ENCODE results near the gene WSB1.

The WSB1 gene

GRCh38 chr17:27318228-27318627 lies 24.3 kb downstream of the WSB1 start:
- H3K4me1 ChIP-seq (ENCODE audit: insufficient read depth, low read length, poor library complexity, severe bottlenecking) = no peaks in the 10 kb centered on the region
- no peaks in the 10 kb centered on the region for H3K79me2 ChIP-seq (ENCODE audit: insufficient read depth, low read length)
- no peak overlapping the region for H3K4me3 ChIP-seq (ENCODE audit: low read length, poor library complexity, severe bottlenecking)
- H2AFZ ChIP-seq (ENCODE audit: low read length) = no peak overlapping the region
- H3K9me3 ChIP-seq (ENCODE audit: insufficient read depth, low read depth, low read length) = no peaks in the 10 kb centered on the region
- H4K20me1 ChIP-seq (ENCODE audit: insufficient read depth, low read length, poor library complexity, severe bottlenecking) = no peaks in the 10 kb centered on the region
- no peak for TF ChIP-seq EZH2phosphoT487 (IDR thresholded peaks at IDR 0.05; ENCODE audit: borderline replicate concordance)
- TF ChIP-seq CTCF (conservative IDR thresholded peaks at IDR 0.05; ENCODE audit: low read length) = no peak
- no peaks in the 10 kb centered on the region for H3K27me3 ChIP-seq (ENCODE audit: insufficient read depth, low read length, poor library complexity, severe bottlenecking)
- no peak overlapping the region for H3K9ac ChIP-seq (ENCODE audit: low read depth, low read length, poor library complexity, severe bottlenecking)
- peaks cover 44% of the 10 kb centered on the region; the same call in 1 of the 2 replicates for H3K36me3 ChIP-seq (ENCODE audit: insufficient read depth, low read length)
- no peak overlapping the region for H3K4me2 ChIP-seq (ENCODE audit: low read depth, low read length, poor library complexity, severe bottlenecking)
- no peaks in the 10 kb centered on the region for H3F3A ChIP-seq (ENCODE audit: low read depth)
- H3K9me2 ChIP-seq (replicated peaks; ENCODE audit: low read depth, low read length) = no peaks in the 10 kb centered on the region

- Histone ChIP-seq H4K20me1 (ENCODE audit: insufficient read depth, low read length, poor library complexity, severe bottlenecking) (no peaks in the 10 kb centered on the region), H3K27me3 (ENCODE audit: insufficient read depth, low read length, poor library complexity, severe bottlenecking) (no peaks in the 10 kb centered on the region), H3K9me3 (ENCODE audit: insufficient read depth, low read depth, low read length) (no peaks in the 10 kb centered on the region), H2AFZ (ENCODE audit: low read length) (no peak overlapping the region), H3K79me2 (ENCODE audit: insufficient read depth, low read length) (no peaks in the 10 kb centered on the region), H3K4me1 (ENCODE audit: insufficient read depth, low read length, poor library complexity, severe bottlenecking) (no peaks in the 10 kb centered on the region), H3K4me2 (ENCODE audit: low read depth, low read length, poor library complexity, severe bottlenecking) (no peak overlapping the region), H3F3A (ENCODE audit: low read depth) (no peaks in the 10 kb centered on the region), H3K4me3 (ENCODE audit: low read length, poor library complexity, severe bottlenecking) (no peak overlapping the region), H3K36me3 (ENCODE audit: insufficient read depth, low read length) (peaks cover 40% of the 10 kb centered on the region; the same call in 1 of the 2 replicates), H3K9me2 (replicated peaks; ENCODE audit: low read depth, low read length) (no peaks in the 10 kb centered on the region), H3K9ac (ENCODE audit: low read depth, low read length, poor library complexity, severe bottlenecking) (no peak overlapping the region)
- no peak for TF ChIP-seq EZH2phosphoT487 (IDR thresholded peaks at IDR 0.05; ENCODE audit: borderline replicate concordance)
- TF ChIP-seq CTCF (conservative IDR thresholded peaks at IDR 0.05; ENCODE audit: low read length) = no peak
Observed at GRCh38 chr17:27318633-27319032, 24.7 kb downstream of the WSB1 start.

GRCh38 chr17:27319541-27320221 lies 25.8 kb downstream of the WSB1 start:
- Histone ChIP-seq H3K27me3 (ENCODE audit: insufficient read depth, low read length, poor library complexity, severe bottlenecking) (no peaks in the 10 kb centered on the region), H3K4me1 (ENCODE audit: insufficient read depth, low read length, poor library complexity, severe bottlenecking) (no peaks in the 10 kb centered on the region), H3K9ac (ENCODE audit: low read depth, low read length, poor library complexity, severe bottlenecking) (no peak overlapping the region)

More at GRCh38 chr17:27319541-27320221, 25.8 kb downstream of the WSB1 start:
- H3K36me3 ChIP-seq (ENCODE audit: insufficient read depth, low read length) = peaks cover 30% of the 10 kb centered on the region; the same call in 1 of the 2 replicates
- TF ChIP-seq EZH2phosphoT487 (IDR thresholded peaks at IDR 0.05; ENCODE audit: borderline replicate concordance) = no peak
- TF ChIP-seq CTCF (conservative IDR thresholded peaks at IDR 0.05; ENCODE audit: low read length) = no peak
- no peaks in the 10 kb centered on the region for H3K79me2 ChIP-seq (ENCODE audit: insufficient read depth, low read length)
- no peak overlapping the region for H3K4me2 ChIP-seq (ENCODE audit: low read depth, low read length, poor library complexity, severe bottlenecking)
- no peaks in the 10 kb centered on the region for H4K20me1 ChIP-seq (ENCODE audit: insufficient read depth, low read length, poor library complexity, severe bottlenecking)
- H3F3A ChIP-seq (ENCODE audit: low read depth) = no peaks in the 10 kb centered on the region
- H3K9me3 ChIP-seq (ENCODE audit: insufficient read depth, low read depth, low read length) = no peaks in the 10 kb centered on the region
- no peaks in the 10 kb centered on the region for H3K9me2 ChIP-seq (replicated peaks; ENCODE audit: low read depth, low read length)
- no peak overlapping the region for H3K4me3 ChIP-seq (ENCODE audit: low read length, poor library complexity, severe bottlenecking)
- no peak overlapping the region for H2AFZ ChIP-seq (ENCODE audit: low read length)
